OCI-LY7 (cell line): ENCODE data around the gene CAP1.

Source experiments
- CTCF ChIP-seq: fragments of 200-600 bp; sonication (generic); conservative IDR thresholded peaks from 2 replicates; pipeline ENCODE4 v1.5.1; 2014; ENCODE audit warnings: mild to moderate bottlenecking, antibody characterized with exemption, low read length, moderate library complexity, mixed read lengths
- EZH2phosphoT487 ChIP-seq: fragments of 200-600 bp; sonication (generic); IDR thresholded peaks from 2 replicates; pipeline ENCODE4 v1.6.1; 2018; ENCODE audit warnings: low read depth, borderline replicate concordance, mild to moderate bottlenecking, mixed run types, antibody characterized with exemption, low read length, moderate library complexity, mixed read lengths

GRCh38 chr1:40024671-40025070 is 15.9 kb upstream of the CAP1 start:
- TF ChIP-seq CTCF (no peak), EZH2phosphoT487 (no peak)
